Skeletal muscle satellite cell (primary cell): Measurements from ENCODE around the gene NAT9.

Experiments used
- H3K27me3 ChIP-seq: 2 replicates; pipeline ENCODE4 v1.7.0; 2013; ENCODE audit warnings: low read length; ENCODE audit not compliant: control insufficient read depth, insufficient read depth
- H3K36me3 ChIP-seq: 2 replicates; pipeline ENCODE4 v1.7.0; 2013; ENCODE audit warnings: mild to moderate bottlenecking, control low read depth, low read length; ENCODE audit not compliant: insufficient read depth
- H3K4me1 ChIP-seq: 2 replicates; pipeline ENCODE4 v1.7.0; 2013; ENCODE audit warnings: low read length; ENCODE audit not compliant: control insufficient read depth, insufficient read depth
- H3K4me2 ChIP-seq: 2 replicates; pipeline ENCODE4 v1.7.0; 2013; ENCODE audit warnings: mild to moderate bottlenecking, low read length
- H3K4me3 ChIP-seq: 2 replicates; pipeline ENCODE4 v1.7.0; 2013; ENCODE audit warnings: low read length
- H3K9ac ChIP-seq: 2 replicates; pipeline ENCODE4 v1.7.0; 2013; ENCODE audit warnings: mild to moderate bottlenecking, low read depth, low read length, moderate library complexity
- H3K9me3 ChIP-seq: replicated peaks from 2 replicates; pipeline ENCODE4 v1.7.0; 2013; ENCODE audit warnings: mild to moderate bottlenecking, control low read depth, low read length

NAT9 gene

GRCh38 chr17:74768069-74768762, 7.9 kb downstream of the NAT9 start:
- H3K9me3 ChIP-seq: no peaks in the 10 kb centered on the region
- peaks cover 30% of the 10 kb centered on the region for H3K4me1 ChIP-seq
- H3K27me3 ChIP-seq: no peaks in the 10 kb centered on the region
- H3K36me3 ChIP-seq: peaks cover 66% of the 10 kb centered on the region
- peak overlapping the region; percentile 65 for H3K4me2 ChIP-seq
- no peak overlapping the region for H3K4me3 ChIP-seq
- H3K9ac ChIP-seq: peak overlapping the region; percentile 68

- H3K4me3 ChIP-seq: no peak overlapping the region
- H3K4me2 ChIP-seq: peak overlapping the region; percentile 65
- H3K9ac ChIP-seq: no peak overlapping the region
- peaks cover 57% of the 10 kb centered on the region for H3K36me3 ChIP-seq
- no peaks in the 10 kb centered on the region for H3K27me3 ChIP-seq
- no peaks in the 10 kb centered on the region for H3K9me3 ChIP-seq
- H3K4me1 ChIP-seq: peaks cover 25% of the 10 kb centered on the region
Observed at GRCh38 chr17:74767111-74767516, 9.0 kb downstream of the NAT9 start.

- no peak overlapping the region for H3K4me3 ChIP-seq
- no peak overlapping the region for H3K9ac ChIP-seq
- H3K4me1 ChIP-seq: peaks cover 25% of the 10 kb centered on the region
- H3K27me3 ChIP-seq: no peaks in the 10 kb centered on the region
- H3K4me2 ChIP-seq: no peak overlapping the region
- H3K9me3 ChIP-seq: no peaks in the 10 kb centered on the region
- peaks cover 50% of the 10 kb centered on the region for H3K36me3 ChIP-seq
Observed at GRCh38 chr17:74766413-74766812, 9.7 kb downstream of the NAT9 start.

- H3K4me2 ChIP-seq: no peak overlapping the region
- H3K36me3 ChIP-seq: peaks cover 34% of the 10 kb centered on the region
- no peak overlapping the region for H3K9ac ChIP-seq
- H3K9me3 ChIP-seq: no peaks in the 10 kb centered on the region
- H3K4me1 ChIP-seq: peaks cover 39% of the 10 kb centered on the region
- H3K27me3 ChIP-seq: no peaks in the 10 kb centered on the region
- H3K4me3 ChIP-seq: no peak overlapping the region
Observed at GRCh38 chr17:74764751-74765286, 11.3 kb downstream of the NAT9 start.

GRCh38 chr17:74763565-74764387, 12.4 kb downstream of the NAT9 start:
- Histone ChIP-seq H3K9ac (no peak overlapping the region), H3K27me3 (no peaks in the 10 kb centered on the region), H3K4me1 (peaks cover 45% of the 10 kb centered on the region), H3K4me2 (no peak overlapping the region), H3K9me3 (no peaks in the 10 kb centered on the region), H3K36me3 (peaks cover 24% of the 10 kb centered on the region), H3K4me3 (no peak overlapping the region)

- Histone ChIP-seq H3K4me3 (no peak overlapping the region), H3K4me1 (peaks cover 45% of the 10 kb centered on the region), H3K36me3 (peaks cover 18% of the 10 kb centered on the region), H3K4me2 (no peak overlapping the region), H3K27me3 (no peaks in the 10 kb centered on the region), H3K9ac (no peak overlapping the region), H3K9me3 (no peaks in the 10 kb centered on the region)
Observed at GRCh38 chr17:74761931-74762330, 14.2 kb downstream of the NAT9 start.

GRCh38 chr17:74761419-74761818, 14.7 kb downstream of the NAT9 start:
- Histone ChIP-seq H3K4me2 (no peak overlapping the region), H3K9me3 (no peaks in the 10 kb centered on the region), H3K4me1 (peaks cover 46% of the 10 kb centered on the region), H3K9ac (no peak overlapping the region), H3K4me3 (no peak overlapping the region), H3K36me3 (peaks cover 18% of the 10 kb centered on the region), H3K27me3 (no peaks in the 10 kb centered on the region)

GRCh38 chr17:74760404-74761105, 15.6 kb downstream of the NAT9 start:
- Histone ChIP-seq H3K27me3 (no peaks in the 10 kb centered on the region), H3K9ac (peak overlapping the region; percentile 25), H3K4me2 (peak overlapping the region; percentile 83), H3K9me3 (no peaks in the 10 kb centered on the region), H3K4me3 (no peak overlapping the region), H3K36me3 (peaks cover 15% of the 10 kb centered on the region), H3K4me1 (peaks cover 46% of the 10 kb centered on the region)

- H3K27me3 ChIP-seq: no peaks in the 10 kb centered on the region
- H3K4me2 ChIP-seq: peak overlapping the region; percentile 83
- H3K36me3 ChIP-seq: peaks cover 15% of the 10 kb centered on the region
- H3K9me3 ChIP-seq: no peaks in the 10 kb centered on the region
- H3K4me1 ChIP-seq: peaks cover 50% of the 10 kb centered on the region
- no peak overlapping the region for H3K4me3 ChIP-seq
- peak overlapping the region; percentile 25 for H3K9ac ChIP-seq
Observed at GRCh38 chr17:74759941-74760340, 16.2 kb downstream of the NAT9 start.

GRCh38 chr17:74759243-74759801, 16.8 kb downstream of the NAT9 start:
- H3K27me3 ChIP-seq: no peaks in the 10 kb centered on the region
- H3K4me3 ChIP-seq: peak overlapping the region; percentile 56
- H3K4me2 ChIP-seq: peak overlapping the region; percentile 83
- H3K9ac ChIP-seq: no peak overlapping the region
- peaks cover 53% of the 10 kb centered on the region for H3K4me1 ChIP-seq
- no peaks in the 10 kb centered on the region for H3K9me3 ChIP-seq
- peaks cover 9% of the 10 kb centered on the region for H3K36me3 ChIP-seq

GRCh38 chr17:74758848-74759168, 17.3 kb downstream of the NAT9 start:
- Histone ChIP-seq H3K4me1 (peaks cover 53% of the 10 kb centered on the region), H3K9ac (peak overlapping the region; percentile 49)

More at GRCh38 chr17:74758848-74759168, 17.3 kb downstream of the NAT9 start:
- Histone ChIP-seq H3K27me3 (no peaks in the 10 kb centered on the region), H3K4me3 (peak overlapping the region; percentile 56), H3K36me3 (peaks cover 7% of the 10 kb centered on the region), H3K4me2 (peak overlapping the region; percentile 83), H3K9me3 (no peaks in the 10 kb centered on the region)
